Activated naive CD8-positive, alpha-beta T cell (primary cell): Measurements from ENCODE around the gene TEPSIN.

Experiments used
- H3K27ac Mint-ChIP-seq: one replicate; pipeline ENCODE4 v1.8.0; 2021; ENCODE audit warnings: mixed read lengths
- H3K27me3 Mint-ChIP-seq: one replicate; pipeline ENCODE4 v1.8.0; 2021; ENCODE audit warnings: mixed read lengths
- H3K36me3 Mint-ChIP-seq: one replicate; pipeline ENCODE4 v1.8.0; 2021; ENCODE audit warnings: mixed read lengths
- H3K4me1 Mint-ChIP-seq: one replicate; pipeline ENCODE4 v1.8.0; 2021; ENCODE audit warnings: low read depth, mixed read lengths
- H3K4me3 Mint-ChIP-seq: one replicate; pipeline ENCODE4 v1.8.0; 2021; ENCODE audit warnings: mild to moderate bottlenecking, mixed read lengths
- H3K9me3 Mint-ChIP-seq: one replicate; pipeline ENCODE4 v1.8.0; 2021; ENCODE audit warnings: low read depth, mixed read lengths

The TEPSIN gene

GRCh38 chr17:81210868-81211267, 28.0 kb downstream of the TEPSIN start:
- H3K27me3 Mint-ChIP-seq: no peaks in the 10 kb centered on the region
- no peak overlapping the region for H3K27ac Mint-ChIP-seq

GRCh38 chr17:81210466-81210865, 28.4 kb downstream of the TEPSIN start:
- Mint-ChIP-seq H3K9me3 (no peaks in the 10 kb centered on the region), H3K27ac (no peak overlapping the region), H3K4me1 (no peaks in the 10 kb centered on the region), H3K27me3 (no peaks in the 10 kb centered on the region), H3K4me3 (no peak overlapping the region), H3K36me3 (no peaks in the 10 kb centered on the region)

More at GRCh38 chr17:81210868-81211267, 28.0 kb downstream of the TEPSIN start:
- no peak overlapping the region for H3K4me3 Mint-ChIP-seq
- no peaks in the 10 kb centered on the region for H3K36me3 Mint-ChIP-seq
- no peaks in the 10 kb centered on the region for H3K4me1 Mint-ChIP-seq
- no peaks in the 10 kb centered on the region for H3K9me3 Mint-ChIP-seq

- Mint-ChIP-seq H3K4me1 (no peaks in the 10 kb centered on the region), H3K27me3 (no peaks in the 10 kb centered on the region), H3K9me3 (no peaks in the 10 kb centered on the region), H3K27ac (no peak overlapping the region), H3K4me3 (no peak overlapping the region), H3K36me3 (no peaks in the 10 kb centered on the region)
These were observed 29.7 kb downstream of the TEPSIN start for GRCh38 chr17:81209141-81209540.

GRCh38 chr17:81208651-81209050, 30.2 kb downstream of the TEPSIN start:
- H3K4me3 Mint-ChIP-seq: no peak overlapping the region
- no peak overlapping the region for H3K27ac Mint-ChIP-seq
- no peaks in the 10 kb centered on the region for H3K9me3 Mint-ChIP-seq
- no peaks in the 10 kb centered on the region for H3K4me1 Mint-ChIP-seq
- H3K27me3 Mint-ChIP-seq: no peaks in the 10 kb centered on the region
- no peaks in the 10 kb centered on the region for H3K36me3 Mint-ChIP-seq

- H3K36me3 Mint-ChIP-seq: no peaks in the 10 kb centered on the region
- H3K27ac Mint-ChIP-seq: no peak overlapping the region
- no peaks in the 10 kb centered on the region for H3K9me3 Mint-ChIP-seq
- no peak overlapping the region for H3K4me3 Mint-ChIP-seq
- no peaks in the 10 kb centered on the region for H3K4me1 Mint-ChIP-seq
- H3K27me3 Mint-ChIP-seq: no peaks in the 10 kb centered on the region
These were observed 31.0 kb downstream of the TEPSIN start for GRCh38 chr17:81207610-81208581.

GRCh38 chr17:81206657-81207056, 32.2 kb downstream of the TEPSIN start:
- Mint-ChIP-seq H3K4me3 (no peak overlapping the region), H3K4me1 (no peaks in the 10 kb centered on the region), H3K9me3 (no peaks in the 10 kb centered on the region), H3K36me3 (no peaks in the 10 kb centered on the region), H3K27ac (no peak overlapping the region), H3K27me3 (no peaks in the 10 kb centered on the region)

- Mint-ChIP-seq H3K27me3 (no peaks in the 10 kb centered on the region), H3K36me3 (no peaks in the 10 kb centered on the region), H3K4me3 (no peak overlapping the region), H3K27ac (no peak overlapping the region), H3K9me3 (no peaks in the 10 kb centered on the region), H3K4me1 (no peaks in the 10 kb centered on the region)
These were observed 32.7 kb downstream of the TEPSIN start for GRCh38 chr17:81206166-81206565.

GRCh38 chr17:81204578-81204977, 34.3 kb downstream of the TEPSIN start:
- Mint-ChIP-seq H3K4me1 (no peaks in the 10 kb centered on the region), H3K27me3 (no peaks in the 10 kb centered on the region), H3K9me3 (no peaks in the 10 kb centered on the region), H3K4me3 (no peak overlapping the region), H3K27ac (no peak overlapping the region), H3K36me3 (no peaks in the 10 kb centered on the region)

GRCh38 chr17:81203136-81203535, 35.7 kb downstream of the TEPSIN start:
- Mint-ChIP-seq H3K27ac (no peak overlapping the region), H3K27me3 (no peaks in the 10 kb centered on the region), H3K4me1 (no peaks in the 10 kb centered on the region), H3K9me3 (no peaks in the 10 kb centered on the region), H3K36me3 (no peaks in the 10 kb centered on the region), H3K4me3 (no peak overlapping the region)

- Mint-ChIP-seq H3K27me3 (no peaks in the 10 kb centered on the region), H3K36me3 (no peaks in the 10 kb centered on the region), H3K4me1 (no peaks in the 10 kb centered on the region), H3K4me3 (no peak overlapping the region), H3K27ac (no peak overlapping the region), H3K9me3 (no peaks in the 10 kb centered on the region)
These were observed 36.5 kb downstream of the TEPSIN start for GRCh38 chr17:81202318-81202717.

GRCh38 chr17:81200695-81201580, 37.9 kb downstream of the TEPSIN start:
- Mint-ChIP-seq H3K36me3 (no peaks in the 10 kb centered on the region), H3K4me3 (no peak overlapping the region), H3K27ac (no peak overlapping the region), H3K9me3 (no peaks in the 10 kb centered on the region), H3K27me3 (no peaks in the 10 kb centered on the region), H3K4me1 (no peaks in the 10 kb centered on the region)

- Mint-ChIP-seq H3K36me3 (no peaks in the 10 kb centered on the region), H3K9me3 (no peaks in the 10 kb centered on the region), H3K27me3 (no peaks in the 10 kb centered on the region), H3K4me3 (no peak overlapping the region), H3K4me1 (no peaks in the 10 kb centered on the region), H3K27ac (no peak overlapping the region)
These were observed 38.7 kb downstream of the TEPSIN start for GRCh38 chr17:81200201-81200600.

GRCh38 chr17:81199482-81199830, 39.4 kb downstream of the TEPSIN start:
- H3K27me3 Mint-ChIP-seq: no peaks in the 10 kb centered on the region
- no peaks in the 10 kb centered on the region for H3K4me1 Mint-ChIP-seq
- no peak overlapping the region for H3K4me3 Mint-ChIP-seq
- H3K27ac Mint-ChIP-seq: no peak overlapping the region
- no peaks in the 10 kb centered on the region for H3K36me3 Mint-ChIP-seq
- no peaks in the 10 kb centered on the region for H3K9me3 Mint-ChIP-seq

GRCh38 chr17:81198826-81199481, 39.9 kb downstream of the TEPSIN start:
- Mint-ChIP-seq H3K4me1 (no peaks in the 10 kb centered on the region), H3K36me3 (no peaks in the 10 kb centered on the region), H3K27me3 (no peaks in the 10 kb centered on the region), H3K9me3 (no peaks in the 10 kb centered on the region), H3K4me3 (no peak overlapping the region), H3K27ac (no peak overlapping the region)
